ENCODE results near the gene MTARC2.

DNA sequence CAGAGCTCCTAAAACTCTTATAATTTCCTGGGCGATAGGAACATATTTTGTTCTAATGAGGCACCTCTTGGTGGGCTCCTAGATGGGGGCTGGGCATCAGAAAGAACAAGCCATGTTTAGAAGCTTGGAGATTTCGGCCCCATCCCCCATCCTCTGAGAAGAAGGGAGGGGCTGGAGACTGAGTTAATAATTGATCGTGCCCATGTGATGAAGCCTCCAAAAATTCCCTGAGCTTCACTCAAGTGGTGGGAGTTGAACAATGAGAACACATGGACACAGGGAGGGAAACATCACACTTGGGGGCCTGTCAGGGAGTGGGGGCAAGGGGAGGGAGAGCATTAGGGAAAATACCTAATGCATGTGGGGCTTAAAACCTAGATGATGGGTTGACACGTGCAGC lies 39.9 kb upstream of the MTARC2 start:
- no peak for TF ChIP-seq POLR2A (IDR thresholded peaks at IDR 0.05; ENCODE audit: low read depth, low read length)
- no peak for TF ChIP-seq POLR2AphosphoS5 (IDR thresholded peaks at IDR 0.05; ENCODE audit: low read depth, low read length)
